Thyroid gland (tissue), 4 donors: ENCODE results near the gene EPHB4.
A peak's percentile ranks its signal among the peaks of the same experiment; 100 is the strongest.

Experiments
- CTCF ChIP-seq, 6 experiments: fragments of 200-600 bp in 3 of 6; fragments of 450-650 bp in 3 of 6; sonication (generic) in 3 of 6; IDR thresholded peaks; one replicate each; pipeline ENCODE4 v1.5.1; 2016 to 2019; ENCODE audit warnings: antibody characterized with exemption in 6 of 6, mild to moderate bottlenecking in 2 of 6, inconsistent platforms in 1 of 6, moderate library complexity in 1 of 6
- POLR2A ChIP-seq, 2 donors: fragments of 450-650 bp; IDR thresholded peaks; one replicate each; pipeline ENCODE4 v1.6.1; 2017; ENCODE audit warnings: antibody characterized with exemption in 2 of 2, mild to moderate bottlenecking in 2 of 2, moderate library complexity in 1 of 2

GRCh38 chr7:100852048-100852872 lies 24.9 kb upstream of the EPHB4 start, which contains the start of gene SLC12A9:
- TF ChIP-seq CTCF (IDR thresholded peaks at IDR 0.05) (peak; percentile 81 to 94 (median 90)), POLR2A (IDR thresholded peaks at IDR 0.05) (peak in 1 of 2 donors; percentile 62)
